ENCODE results near the gene PEX26. TPM values are rescaled to one million over a fixed set of nuclear protein-coding genes. Genes with fewer than 3 reads are reported as not detected.

PEX26 gene
- total and polyA plus RNA-seq, 9 of the 15 experiments (the other 6 are each of a cell fraction or from before 2014, with no cell fraction given) = 0.35 to 39.6 (median 17.4) TPM

GRCh38 chr22:18075720-18076497 is 1.9 kb upstream of the PEX26 start (continued):
- TF ChIP-seq STAT6 (CRISPR knock-in tag; IDR thresholded peaks at IDR 0.05) (no peak), CTBP1 (IDR thresholded peaks at IDR 0.05; ENCODE audit: borderline replicate concordance) (peak; percentile 24; the same call in 1 of the 2 replicates), ARID2 (IDR thresholded peaks at IDR 0.05) (peak; percentile 78), TRIM28 (IDR thresholded peaks at IDR 0.05) (no peak), HOXB6 (CRISPR knock-in tag; IDR thresholded peaks at IDR 0.05; ENCODE audit: borderline replicate concordance) (no peak), STAG1 (CRISPR knock-in tag; IDR thresholded peaks at IDR 0.05; ENCODE audit: borderline replicate concordance) (peak; percentile 84; the same call in 1 of the 2 replicates), REST (IDR thresholded peaks at IDR 0.05; ENCODE audit: borderline replicate concordance) (peak; percentile 95), REST (CRISPR knock-in tag; IDR thresholded peaks at IDR 0.05; ENCODE audit: low read depth) (no peak), ZNF384 (IDR thresholded peaks at IDR 0.05; ENCODE audit: low read depth, low read length) (0 out of 2 replicates have a peak, but pooled peaks have one; percentile 7), RB1 (IDR thresholded peaks at IDR 0.05; ENCODE audit: low read depth) (0 out of 2 replicates have a peak, but pooled peaks have one; percentile 33), FOXA1 (IDR thresholded peaks at IDR 0.05; ENCODE audit: borderline replicate concordance) (no peak), FOXK2 (conservative IDR thresholded peaks at IDR 0.05 in 1 of 2, IDR thresholded peaks at IDR 0.05 in 1 of 2; ENCODE audit: low read depth in 2 of 2) (peak; percentile 25 to 37; a peak in 1 of 4 replicates), KDM1A (IDR thresholded peaks at IDR 0.05) (peak in 1 of 2 experiments; percentile 33; a peak in 1 of 4 replicates), ZNF277 (CRISPR knock-in tag; IDR thresholded peaks at IDR 0.05; ENCODE audit: borderline replicate concordance) (no peak), JUND (IDR thresholded peaks at IDR 0.05; ENCODE audit: borderline replicate concordance, low read depth, low read length) (peak; percentile 19; the same call in 1 of the 2 replicates), JUND (tag; IDR thresholded peaks at IDR 0.05; ENCODE audit: borderline replicate concordance, low read depth, low read length) (no peak)
